ENCODE measurements around the gene BBS1.
A peak's percentile ranks its signal among the peaks of the same experiment; 100 is the strongest.

BBS1 gene

DNA sequence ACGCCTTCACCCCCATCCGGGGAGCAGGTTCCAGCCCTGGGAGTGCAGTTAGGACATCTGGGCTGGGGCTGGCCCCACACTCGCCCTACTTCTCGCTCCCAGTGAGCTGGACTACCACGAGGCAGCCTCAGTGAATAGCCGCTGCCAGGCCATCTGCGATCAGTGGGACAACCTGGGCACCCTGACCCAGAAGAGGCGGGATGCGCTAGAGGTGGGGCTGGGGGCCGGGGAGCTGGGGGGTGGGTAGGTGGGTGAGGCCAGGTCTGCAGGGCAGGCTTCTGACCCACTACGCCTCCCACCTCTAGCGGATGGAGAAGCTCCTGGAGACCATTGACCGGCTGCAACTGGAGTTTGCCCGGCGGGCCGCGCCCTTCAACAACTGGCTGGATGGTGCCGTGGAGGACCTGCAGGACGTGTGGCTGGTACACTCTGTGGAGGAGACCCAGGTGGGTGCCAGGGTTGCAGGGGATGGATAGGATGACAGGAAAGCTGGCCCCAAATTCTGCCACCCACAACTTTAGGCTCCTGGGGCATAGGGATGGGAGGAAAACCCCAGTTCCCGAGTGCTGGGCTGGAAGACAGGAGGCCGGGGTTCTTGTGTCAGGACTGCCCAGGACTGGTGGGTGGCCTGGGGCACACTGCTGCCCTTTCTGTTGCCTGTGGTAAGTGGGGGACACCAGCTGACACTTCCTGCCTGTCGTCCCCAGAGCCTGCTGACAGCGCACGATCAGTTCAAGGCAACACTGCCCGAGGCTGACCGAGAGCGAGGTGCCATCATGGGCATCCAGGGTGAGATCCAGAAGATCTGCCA, 49.6 kb downstream of the BBS1 start (continued):
- TF ChIP-seq, protein P1, sequence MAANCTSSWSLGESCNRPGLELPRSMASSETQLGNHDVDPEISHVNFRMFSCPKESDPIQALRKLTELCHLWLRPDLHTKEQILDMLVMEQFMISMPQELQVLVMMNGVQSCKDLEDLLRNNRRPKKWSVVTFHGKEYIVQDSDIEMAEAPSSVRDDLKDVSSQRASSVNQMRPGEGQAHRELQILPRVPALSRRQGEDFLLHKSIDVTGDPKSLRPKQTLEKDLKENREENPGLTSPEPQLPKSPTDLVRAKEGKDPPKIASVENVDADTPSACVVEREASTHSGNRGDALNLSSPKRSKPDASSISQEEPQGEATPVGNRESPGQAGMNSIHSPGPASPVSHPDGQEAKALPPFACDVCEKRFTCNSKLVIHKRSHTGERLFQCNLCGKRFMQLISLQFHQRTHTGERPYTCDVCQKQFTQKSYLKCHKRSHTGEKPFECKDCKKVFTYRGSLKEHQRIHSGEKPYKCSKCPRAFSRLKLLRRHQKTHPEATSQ (tag by site-specific recombination; IDR thresholded peaks at IDR 0.05) = no peak
- no peak for TF ChIP-seq ZNF621 (tag by site-specific recombination; IDR thresholded peaks at IDR 0.05)
- no peak for TF ChIP-seq ZNF114 (tag by site-specific recombination; IDR thresholded peaks at IDR 0.05)
- TF ChIP-seq, protein P2, sequence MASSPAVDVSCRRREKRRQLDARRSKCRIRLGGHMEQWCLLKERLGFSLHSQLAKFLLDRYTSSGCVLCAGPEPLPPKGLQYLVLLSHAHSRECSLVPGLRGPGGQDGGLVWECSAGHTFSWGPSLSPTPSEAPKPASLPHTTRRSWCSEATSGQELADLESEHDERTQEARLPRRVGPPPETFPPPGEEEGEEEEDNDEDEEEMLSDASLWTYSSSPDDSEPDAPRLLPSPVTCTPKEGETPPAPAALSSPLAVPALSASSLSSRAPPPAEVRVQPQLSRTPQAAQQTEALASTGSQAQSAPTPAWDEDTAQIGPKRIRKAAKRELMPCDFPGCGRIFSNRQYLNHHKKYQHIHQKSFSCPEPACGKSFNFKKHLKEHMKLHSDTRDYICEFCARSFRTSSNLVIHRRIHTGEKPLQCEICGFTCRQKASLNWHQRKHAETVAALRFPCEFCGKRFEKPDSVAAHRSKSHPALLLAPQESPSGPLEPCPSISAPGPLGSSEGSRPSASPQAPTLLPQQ (tag by site-specific recombination; IDR thresholded peaks at IDR 0.05) = no peak

DNA sequence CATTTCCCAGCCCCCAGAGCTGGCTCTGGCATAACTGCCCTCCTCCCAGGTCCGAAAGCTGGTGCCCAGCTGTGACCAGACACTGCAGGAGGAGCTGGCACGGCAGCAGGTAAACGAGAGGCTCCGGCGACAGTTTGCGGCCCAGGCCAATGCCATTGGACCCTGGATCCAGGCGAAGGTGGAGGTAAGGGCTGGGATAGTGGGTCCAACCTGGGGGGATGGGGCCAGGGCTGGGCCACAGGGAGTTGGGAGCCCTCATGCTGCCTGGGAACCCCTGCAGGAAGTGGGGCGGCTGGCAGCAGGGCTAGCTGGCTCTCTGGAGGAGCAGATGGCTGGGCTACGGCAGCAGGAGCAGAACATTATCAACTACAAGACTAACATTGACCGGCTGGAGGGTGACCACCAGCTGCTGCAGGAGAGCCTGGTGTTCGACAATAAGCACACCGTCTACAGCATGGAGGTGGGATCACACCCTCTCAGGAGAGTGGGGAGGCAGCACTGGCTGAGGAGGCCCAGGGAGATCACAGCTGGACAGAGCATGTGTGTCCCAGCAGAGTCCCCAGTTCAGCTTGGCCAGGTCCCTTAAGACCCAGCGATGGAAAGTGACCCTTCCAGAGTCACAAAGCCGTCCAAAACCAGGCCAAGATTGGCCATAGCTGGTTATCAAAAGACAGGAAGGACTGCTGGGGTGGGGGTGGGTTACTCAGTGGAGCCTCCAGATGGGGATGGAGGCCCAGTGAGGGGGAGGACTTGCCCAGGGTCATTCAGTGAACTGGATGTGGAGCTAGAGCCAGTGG, 50.9 kb downstream of the BBS1 start:
- no peak overlapping the region for H3K27ac ChIP-seq (ENCODE audit: extremely low read depth, low read depth, low read length)
- CTCF ChIA-PET = interaction anchor here (0.6 to 0.8 kb wide), 2 partner anchors 57 to 351 kb away, joined by 3 read pairs; no protein-coding TSS in a partner anchor
- H3K36me3 ChIP-seq (ENCODE audit: control insufficient read depth in 2 of 2, insufficient read depth in 1 of 2, low read length in 2 of 2) = no peaks in the 10 kb centered on the region
- H3K9me3 ChIP-seq (ENCODE audit: control insufficient read depth, insufficient read depth, low read depth, low read length) = no peaks in the 10 kb centered on the region
- TF ChIP-seq ZNF335 (tag by site-specific recombination; conservative IDR thresholded peaks at IDR 0.05) (no peak), ZNF654 (tag by site-specific recombination; IDR thresholded peaks at IDR 0.05; ENCODE audit: low read depth) (no peak), ZNF221 (tag by site-specific recombination; IDR thresholded peaks at IDR 0.05; ENCODE audit: borderline replicate concordance) (no peak), ZIC2 (tag by site-specific recombination; IDR thresholded peaks at IDR 0.05) (peak; percentile 23; the same call in 1 of the 2 replicates), ZSCAN30 (tag by site-specific recombination; IDR thresholded peaks at IDR 0.05) (no peak)
- POLR2A ChIA-PET = interaction anchor here (0.9 to 2.3 kb wide), 3 partner anchors 15 to 55 kb away, joined by 3 to 9 read pairs (median 3); partner anchors contain the start of genes ACTN3, RBM14 and ZDHHC24
- no peaks in the 10 kb centered on the region for H3K4me1 ChIP-seq (ENCODE audit: control insufficient read depth, insufficient read depth, low read length)
- no peak overlapping the region for H3K4me3 ChIP-seq (ENCODE audit: low read depth, low read length)

DNA sequence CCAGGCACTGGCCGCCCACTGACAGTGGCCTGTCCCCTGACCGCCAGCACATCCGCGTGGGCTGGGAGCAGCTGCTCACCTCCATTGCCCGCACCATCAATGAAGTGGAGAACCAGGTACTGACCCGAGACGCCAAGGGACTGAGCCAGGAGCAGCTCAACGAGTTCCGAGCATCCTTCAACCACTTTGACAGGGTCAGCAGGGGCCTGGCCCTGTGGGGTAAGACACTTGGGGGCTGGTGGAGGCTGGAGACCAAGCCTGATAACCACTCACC, 51.5 kb downstream of the BBS1 start:
- Histone ChIP-seq H3K4me3 (ENCODE audit: low read depth, low read length) (no peak overlapping the region), H3K9me3 (ENCODE audit: control insufficient read depth, insufficient read depth, low read depth, low read length) (no peaks in the 10 kb centered on the region), H3K27ac (ENCODE audit: extremely low read depth, low read depth, low read length) (no peak overlapping the region), H3K36me3 (ENCODE audit: control insufficient read depth in 2 of 2, insufficient read depth in 1 of 2, low read length in 2 of 2) (no peaks in the 10 kb centered on the region), H3K4me1 (ENCODE audit: control insufficient read depth, insufficient read depth, low read length) (no peaks in the 10 kb centered on the region)
- POLR2A ChIA-PET = interaction anchor here (2.3 kb wide), 1 partner anchor 16 kb away, joined by 9 read pairs; the partner anchor contains the start of genes ACTN3 and ZDHHC24
- CTCF ChIA-PET = no interaction called here
- TF ChIP-seq, protein P3, sequence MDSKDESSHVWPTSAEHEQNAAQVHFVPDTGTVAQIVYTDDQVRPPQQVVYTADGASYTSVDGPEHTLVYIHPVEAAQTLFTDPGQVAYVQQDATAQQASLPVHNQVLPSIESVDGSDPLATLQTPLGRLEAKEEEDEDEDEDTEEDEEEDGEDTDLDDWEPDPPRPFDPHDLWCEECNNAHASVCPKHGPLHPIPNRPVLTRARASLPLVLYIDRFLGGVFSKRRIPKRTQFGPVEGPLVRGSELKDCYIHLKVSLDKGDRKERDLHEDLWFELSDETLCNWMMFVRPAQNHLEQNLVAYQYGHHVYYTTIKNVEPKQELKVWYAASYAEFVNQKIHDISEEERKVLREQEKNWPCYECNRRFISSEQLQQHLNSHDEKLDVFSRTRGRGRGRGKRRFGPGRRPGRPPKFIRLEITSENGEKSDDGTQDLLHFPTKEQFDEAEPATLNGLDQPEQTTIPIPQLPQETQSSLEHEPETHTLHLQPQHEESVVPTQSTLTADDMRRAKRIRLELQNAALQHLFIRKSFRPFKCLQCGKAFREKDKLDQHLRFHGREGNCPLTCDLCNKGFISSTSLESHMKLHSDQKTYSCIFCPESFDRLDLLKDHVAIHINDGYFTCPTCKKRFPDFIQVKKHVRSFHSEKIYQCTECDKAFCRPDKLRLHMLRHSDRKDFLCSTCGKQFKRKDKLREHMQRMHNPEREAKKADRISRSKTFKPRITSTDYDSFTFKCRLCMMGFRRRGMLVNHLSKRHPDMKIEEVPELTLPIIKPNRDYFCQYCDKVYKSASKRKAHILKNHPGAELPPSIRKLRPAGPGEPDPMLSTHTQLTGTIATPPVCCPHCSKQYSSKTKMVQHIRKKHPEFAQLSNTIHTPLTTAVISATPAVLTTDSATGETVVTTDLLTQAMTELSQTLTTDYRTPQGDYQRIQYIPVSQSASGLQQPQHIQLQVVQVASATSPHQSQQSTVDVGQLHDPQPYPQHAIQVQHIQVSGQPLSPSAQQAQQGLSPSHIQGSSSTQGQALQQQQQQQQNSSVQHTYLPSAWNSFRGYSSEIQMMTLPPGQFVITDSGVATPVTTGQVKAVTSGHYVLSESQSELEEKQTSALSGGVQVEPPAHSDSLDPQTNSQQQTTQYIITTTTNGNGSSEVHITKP (tag by site-specific recombination; IDR thresholded peaks at IDR 0.05) = no peak
- TF ChIP-seq SALL2 (tag by site-specific recombination; IDR thresholded peaks at IDR 0.05; ENCODE audit: borderline replicate concordance) (no peak), ZNF529 (tag by site-specific recombination; IDR thresholded peaks at IDR 0.05; ENCODE audit: insufficient replicate concordance) (no peak), ZNF169 (tag by site-specific recombination; IDR thresholded peaks at IDR 0.05) (no peak), GLI4 (tag by site-specific recombination; IDR thresholded peaks at IDR 0.05) (no peak), ZNF558 (tag by site-specific recombination; IDR thresholded peaks at IDR 0.05) (no peak)
- TF ChIP-seq, protein P4, sequence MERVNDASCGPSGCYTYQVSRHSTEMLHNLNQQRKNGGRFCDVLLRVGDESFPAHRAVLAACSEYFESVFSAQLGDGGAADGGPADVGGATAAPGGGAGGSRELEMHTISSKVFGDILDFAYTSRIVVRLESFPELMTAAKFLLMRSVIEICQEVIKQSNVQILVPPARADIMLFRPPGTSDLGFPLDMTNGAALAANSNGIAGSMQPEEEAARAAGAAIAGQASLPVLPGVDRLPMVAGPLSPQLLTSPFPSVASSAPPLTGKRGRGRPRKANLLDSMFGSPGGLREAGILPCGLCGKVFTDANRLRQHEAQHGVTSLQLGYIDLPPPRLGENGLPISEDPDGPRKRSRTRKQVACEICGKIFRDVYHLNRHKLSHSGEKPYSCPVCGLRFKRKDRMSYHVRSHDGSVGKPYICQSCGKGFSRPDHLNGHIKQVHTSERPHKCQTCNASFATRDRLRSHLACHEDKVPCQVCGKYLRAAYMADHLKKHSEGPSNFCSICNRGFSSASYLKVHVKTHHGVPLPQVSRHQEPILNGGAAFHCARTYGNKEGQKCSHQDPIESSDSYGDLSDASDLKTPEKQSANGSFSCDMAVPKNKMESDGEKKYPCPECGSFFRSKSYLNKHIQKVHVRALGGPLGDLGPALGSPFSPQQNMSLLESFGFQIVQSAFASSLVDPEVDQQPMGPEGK (tag by site-specific recombination; IDR thresholded peaks at IDR 0.05) = no peak
- TF ChIP-seq, protein P5, sequence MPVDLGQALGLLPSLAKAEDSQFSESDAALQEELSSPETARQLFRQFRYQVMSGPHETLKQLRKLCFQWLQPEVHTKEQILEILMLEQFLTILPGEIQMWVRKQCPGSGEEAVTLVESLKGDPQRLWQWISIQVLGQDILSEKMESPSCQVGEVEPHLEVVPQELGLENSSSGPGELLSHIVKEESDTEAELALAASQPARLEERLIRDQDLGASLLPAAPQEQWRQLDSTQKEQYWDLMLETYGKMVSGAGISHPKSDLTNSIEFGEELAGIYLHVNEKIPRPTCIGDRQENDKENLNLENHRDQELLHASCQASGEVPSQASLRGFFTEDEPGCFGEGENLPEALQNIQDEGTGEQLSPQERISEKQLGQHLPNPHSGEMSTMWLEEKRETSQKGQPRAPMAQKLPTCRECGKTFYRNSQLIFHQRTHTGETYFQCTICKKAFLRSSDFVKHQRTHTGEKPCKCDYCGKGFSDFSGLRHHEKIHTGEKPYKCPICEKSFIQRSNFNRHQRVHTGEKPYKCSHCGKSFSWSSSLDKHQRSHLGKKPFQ (tag by site-specific recombination; IDR thresholded peaks at IDR 0.05) = no peak

All from HEK293 (cell line).